Spinal cord (tissue), 10 donors: ENCODE measurements around the gene ZNF524. TPM values are rescaled to one million over a fixed set of nuclear protein-coding genes. Genes with fewer than 3 reads are reported as not detected.

Source experiments
- DNase-seq, 6 donors: peaks; one replicate each; pipeline versions ENCODE4 v3.0.0 to v3.0.0-alpha.2; 2013 to 2015; ENCODE audit warnings: low spot score in 6 of 6, low read depth in 4 of 6
- H3K27ac ChIP-seq: one replicate; pipeline ENCODE4 v1.5.1; 2013; ENCODE audit warnings: low read depth, low read length, control low read depth
- H3K27me3 ChIP-seq: one replicate; pipeline ENCODE4 v1.6.1; 2013; ENCODE audit warnings: low read length; ENCODE audit not compliant: control insufficient read depth, insufficient read depth
- H3K36me3 ChIP-seq: one replicate; pipeline ENCODE4 v1.6.1; 2013; ENCODE audit warnings: low read length; ENCODE audit not compliant: control insufficient read depth, insufficient read depth
- H3K4me1 ChIP-seq: one replicate; pipeline ENCODE4 v1.6.1; 2013; ENCODE audit warnings: low read length; ENCODE audit not compliant: control insufficient read depth, insufficient read depth
- H3K4me3 ChIP-seq: one replicate; pipeline ENCODE4 v1.5.1; 2013; ENCODE audit warnings: low read depth, low read length, control low read depth
- H3K9me3 ChIP-seq: one replicate; pipeline ENCODE4 v1.6.1; 2013; ENCODE audit warnings: low read length; ENCODE audit not compliant: control insufficient read depth, insufficient read depth
- WGBS: methylation state at CpG from one replicate; pipeline ENCODE4 v1.1.5; 2013; ENCODE audit warnings: missing lambda C conversion rate; ENCODE audit not compliant: insufficient coverage; 5-methylcytosine and 5-hydroxymethylcytosine counted together
- polyA plus RNA-seq, 2 donors: library from polyadenylated mRNA; unstranded; fragments of 120-200 nt; gene quantifications; one replicate each; pipeline ENCODE4 v1.2.1, GENCODE V29; 2013; ENCODE audit not compliant: insufficient read length in 2 of 2
- total RNA-seq, 2 donors: library from RNA; depleted of rRNA in 1 of 2; stranded (reverse); fragments of 120-200 nt in 1 of 2; fragments of >200 nt in 1 of 2; gene quantifications; one replicate each; pipeline versions ENCODE4 v1.2.3 to v1.2.4, GENCODE V29; 2013 to 2014
- donor health status: healthy.

The ZNF524 gene
- total and polyA plus RNA-seq, 4 donors, result 5.1 to 13.6 (median 10.4) TPM

DNA sequence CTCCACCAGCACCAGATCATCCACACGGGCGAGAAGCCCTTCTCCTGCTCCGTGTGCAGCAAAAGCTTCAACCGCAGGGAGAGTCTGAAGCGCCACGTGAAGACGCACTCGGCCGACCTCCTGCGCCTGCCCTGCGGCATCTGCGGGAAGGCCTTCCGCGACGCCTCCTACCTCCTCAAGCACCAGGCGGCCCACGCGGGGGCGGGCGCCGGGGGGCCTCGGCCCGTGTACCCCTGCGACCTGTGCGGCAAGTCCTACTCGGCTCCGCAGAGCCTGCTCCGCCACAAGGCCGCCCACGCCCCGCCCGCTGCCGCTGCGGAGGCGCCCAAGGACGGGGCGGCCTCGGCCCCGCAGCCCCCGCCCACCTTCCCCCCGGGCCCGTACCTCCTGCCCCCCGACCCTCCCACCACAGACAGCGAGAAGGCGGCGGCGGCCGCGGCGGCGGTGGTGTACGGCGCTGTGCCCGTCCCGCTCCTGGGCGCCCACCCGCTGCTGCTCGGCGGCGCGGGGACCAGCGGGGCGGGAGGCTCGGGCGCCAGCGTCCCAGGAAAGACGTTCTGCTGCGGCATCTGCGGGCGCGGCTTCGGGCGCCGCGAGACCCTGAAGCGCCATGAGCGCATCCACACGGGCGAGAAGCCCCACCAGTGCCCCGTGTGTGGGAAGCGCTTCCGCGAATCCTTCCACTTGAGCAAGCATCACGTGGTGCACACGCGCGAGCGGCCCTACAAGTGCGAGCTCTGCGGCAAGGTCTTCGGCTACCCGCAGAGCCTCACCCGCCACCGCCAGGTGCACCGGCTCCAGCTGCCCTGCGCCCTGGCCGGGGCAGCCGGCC lies 14.8 kb downstream of the ZNF524 start:
- WGBS, result 98% methylated on average over 83 of the region's 98 CpGs
- Histone ChIP-seq H3K4me1 (no peaks in the 10 kb centered on the region), H3K9me3 (no peaks in the 10 kb centered on the region), H3K4me3 (no peak overlapping the region), H3K36me3 (peaks cover 63% of the 10 kb centered on the region), H3K27ac (no peak overlapping the region), H3K27me3 (no peaks in the 10 kb centered on the region)
- DNase-seq, result no peak

DNA sequence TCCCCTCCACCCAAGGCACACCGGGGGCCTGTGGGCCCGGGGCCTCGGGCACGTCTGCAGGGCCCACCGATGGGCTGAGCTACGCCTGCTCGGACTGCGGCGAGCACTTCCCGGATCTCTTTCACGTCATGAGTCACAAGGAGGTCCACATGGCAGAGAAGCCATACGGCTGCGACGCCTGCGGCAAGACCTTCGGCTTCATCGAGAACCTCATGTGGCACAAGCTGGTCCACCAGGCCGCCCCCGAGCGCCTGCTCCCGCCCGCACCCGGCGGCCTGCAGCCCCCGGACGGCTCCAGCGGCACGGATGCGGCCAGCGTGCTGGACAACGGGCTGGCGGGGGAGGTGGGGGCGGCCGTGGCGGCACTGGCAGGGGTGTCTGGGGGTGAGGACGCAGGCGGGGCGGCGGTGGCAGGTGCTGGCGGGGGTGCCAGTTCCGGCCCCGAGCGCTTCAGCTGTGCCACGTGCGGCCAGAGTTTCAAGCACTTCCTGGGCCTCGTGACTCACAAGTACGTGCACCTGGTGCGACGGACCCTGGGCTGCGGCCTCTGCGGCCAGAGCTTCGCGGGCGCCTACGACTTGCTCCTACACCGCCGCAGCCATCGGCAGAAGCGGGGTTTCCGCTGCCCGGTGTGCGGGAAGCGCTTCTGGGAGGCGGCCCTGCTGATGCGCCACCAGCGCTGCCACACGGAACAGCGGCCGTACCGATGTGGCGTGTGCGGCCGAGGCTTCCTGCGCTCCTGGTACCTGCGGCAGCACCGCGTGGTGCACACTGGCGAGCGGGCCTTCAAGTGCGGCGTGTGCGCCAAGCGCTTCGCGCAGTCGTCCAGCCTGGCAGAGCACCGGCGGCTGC lies 15.7 kb downstream of the ZNF524 start:
- H3K36me3 ChIP-seq, result peaks cover 66% of the 10 kb centered on the region
- 97% methylated on average over 81 of the region's 88 CpGs for whole genome bisulfite sequencing

DNA sequence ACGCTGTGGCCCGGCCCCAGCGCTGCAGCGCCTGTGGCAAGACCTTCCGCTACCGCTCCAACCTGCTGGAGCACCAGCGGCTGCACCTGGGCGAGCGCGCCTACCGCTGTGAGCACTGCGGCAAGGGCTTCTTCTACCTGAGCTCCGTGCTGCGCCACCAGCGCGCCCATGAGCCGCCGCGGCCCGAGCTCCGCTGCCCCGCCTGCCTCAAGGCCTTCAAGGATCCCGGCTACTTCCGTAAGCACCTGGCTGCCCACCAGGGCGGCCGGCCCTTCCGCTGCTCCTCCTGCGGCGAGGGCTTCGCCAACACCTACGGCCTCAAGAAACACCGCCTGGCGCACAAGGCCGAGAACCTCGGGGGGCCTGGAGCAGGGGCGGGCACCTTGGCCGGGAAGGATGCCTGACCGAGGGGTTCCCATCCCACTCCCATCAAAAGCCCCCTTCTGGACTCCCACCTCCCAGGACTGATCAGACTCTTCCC lies 16.3 kb downstream of the ZNF524 start:
- 96% methylated on average over 38 of the region's 38 CpGs for WGBS
- Histone ChIP-seq H3K36me3 (peaks cover 72% of the 10 kb centered on the region), H3K4me1 (no peaks in the 10 kb centered on the region), H3K9me3 (no peaks in the 10 kb centered on the region), H3K27me3 (no peaks in the 10 kb centered on the region), H3K27ac (no peak overlapping the region), H3K4me3 (no peak overlapping the region)
- DNase-seq, result no peak

More for the DNA sequence above, 15.7 kb downstream of the ZNF524 start:
- no peak overlapping the region for H3K4me3 ChIP-seq
- H3K27ac ChIP-seq, result no peak overlapping the region
- no peaks in the 10 kb centered on the region for H3K27me3 ChIP-seq
- no peaks in the 10 kb centered on the region for H3K9me3 ChIP-seq
- no peaks in the 10 kb centered on the region for H3K4me1 ChIP-seq
- DNase-seq, result no peak

DNA sequence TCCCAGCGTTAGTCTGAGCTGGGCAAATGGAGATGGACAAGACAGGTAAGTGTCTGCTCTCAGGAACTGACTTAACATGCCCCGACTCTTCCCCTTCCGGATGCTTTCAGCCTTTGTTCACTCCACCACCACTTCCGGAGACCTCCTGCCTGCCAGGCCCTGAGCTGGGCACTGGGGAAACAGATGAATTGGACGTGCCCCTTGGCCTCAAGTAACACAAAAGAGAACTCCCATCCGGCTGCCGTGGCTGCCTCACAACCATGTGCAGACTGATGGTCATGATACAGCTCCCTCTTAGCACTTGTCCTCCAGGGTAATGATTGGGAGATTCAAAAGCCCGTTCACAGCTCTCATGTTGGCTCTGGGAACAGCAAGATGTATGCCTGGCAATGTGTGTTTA lies 17.3 kb downstream of the ZNF524 start:
- no peak overlapping the region for H3K4me3 ChIP-seq
- no peak for DNase-seq
- H3K4me1 ChIP-seq, result no peaks in the 10 kb centered on the region
- H3K36me3 ChIP-seq, result peaks cover 77% of the 10 kb centered on the region
- H3K9me3 ChIP-seq, result no peaks in the 10 kb centered on the region
- no peak overlapping the region for H3K27ac ChIP-seq
- 77% methylated on average over 7 of the region's 8 CpGs for WGBS
- H3K27me3 ChIP-seq, result no peaks in the 10 kb centered on the region

DNA sequence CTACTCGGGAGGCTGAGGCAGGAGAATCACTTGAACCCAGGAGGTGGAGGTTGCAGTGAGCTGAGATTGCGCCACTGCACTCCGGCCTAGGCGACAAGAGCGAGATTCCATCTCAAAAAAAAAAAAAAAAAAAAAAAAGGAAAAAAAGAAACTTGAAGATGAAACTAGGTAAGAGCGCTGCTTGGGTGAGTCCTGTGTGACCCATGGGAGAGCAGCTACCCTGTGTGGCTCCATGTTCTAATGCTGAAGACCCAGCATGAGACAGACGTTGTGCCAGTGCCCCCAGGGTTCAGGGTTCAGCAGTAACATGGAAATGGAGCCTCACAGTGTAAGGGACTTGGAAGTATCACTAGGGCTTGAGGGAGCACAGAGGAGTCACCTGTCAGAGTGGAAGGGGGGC lies 18.3 kb downstream of the ZNF524 start:
- no peak for DNase-seq
- Histone ChIP-seq H3K4me1 (no peaks in the 10 kb centered on the region), H3K4me3 (no peak overlapping the region), H3K9me3 (no peaks in the 10 kb centered on the region), H3K27me3 (no peaks in the 10 kb centered on the region), H3K27ac (no peak overlapping the region), H3K36me3 (peaks cover 73% of the 10 kb centered on the region)
- 87% methylated on average over 2 of the region's 7 CpGs for WGBS

DNA sequence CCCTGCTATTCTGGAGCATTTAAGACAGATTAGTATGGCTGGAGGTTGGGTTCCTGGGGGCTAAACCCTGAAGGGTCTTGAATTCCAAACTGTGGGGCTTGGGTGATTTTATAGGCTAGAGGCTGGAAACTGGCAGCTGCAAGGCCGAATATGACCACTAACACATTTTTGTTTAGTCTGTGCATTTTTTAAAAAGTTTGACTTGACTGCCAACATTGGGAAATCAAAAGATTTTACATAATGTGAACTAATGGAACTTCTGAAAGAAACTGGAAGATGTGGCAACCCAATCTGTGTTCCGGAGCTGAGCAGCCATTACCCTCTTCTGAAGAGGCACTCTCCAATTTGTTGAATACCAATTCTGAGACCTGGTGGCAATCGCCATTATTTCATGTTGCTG lies 19.2 kb downstream of the ZNF524 start:
- H3K9me3 ChIP-seq, result no peaks in the 10 kb centered on the region
- H3K27ac ChIP-seq, result no peak overlapping the region
- DNase-seq, result no peak
- H3K4me1 ChIP-seq, result no peaks in the 10 kb centered on the region
- WGBS, result 100% methylated on average over 2 of the region's 3 CpGs
- no peaks in the 10 kb centered on the region for H3K27me3 ChIP-seq
- H3K36me3 ChIP-seq, result peaks cover 64% of the 10 kb centered on the region
- H3K4me3 ChIP-seq, result no peak overlapping the region

DNA sequence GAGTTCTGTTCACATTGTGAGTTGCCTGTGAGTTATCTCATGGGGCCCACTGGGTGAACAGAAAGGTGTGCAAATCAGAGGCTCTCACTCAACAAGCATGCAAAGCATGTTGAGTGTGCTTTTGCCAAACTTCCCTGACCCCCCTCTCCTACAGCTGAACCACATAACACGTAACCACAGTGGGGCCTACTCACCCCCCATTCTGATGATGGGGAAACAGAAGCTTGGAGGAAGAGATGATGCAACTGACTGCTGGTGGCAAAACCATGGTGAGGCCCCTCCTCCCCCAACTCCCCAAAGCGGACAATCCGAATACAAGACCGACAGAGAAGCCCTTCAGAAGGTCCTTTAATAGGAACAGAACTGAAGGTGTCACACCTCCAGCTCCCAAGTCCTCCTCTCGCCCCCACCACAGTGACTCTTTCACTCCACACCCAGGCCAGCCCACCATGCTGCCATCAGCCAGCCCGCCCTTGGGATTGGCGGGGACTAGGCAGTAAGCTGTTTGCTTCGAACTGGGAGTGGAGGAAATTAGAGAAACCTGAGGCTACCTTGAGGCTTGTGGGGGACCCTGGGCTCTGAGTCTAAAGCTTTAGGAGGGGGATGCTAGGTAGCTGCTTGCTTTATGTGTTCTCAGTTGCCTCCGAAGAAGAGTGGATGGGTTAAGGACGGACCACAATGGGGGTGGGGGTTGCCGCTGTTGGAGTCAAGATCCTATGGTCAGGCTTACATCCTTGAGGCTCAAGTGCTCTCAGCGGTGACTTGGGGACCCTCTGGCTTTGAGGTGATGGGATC lies 20.5 kb downstream of the ZNF524 start:
- WGBS, result 94% methylated on average over 6 of the region's 12 CpGs
- H3K4me1 ChIP-seq, result peaks cover 5% of the 10 kb centered on the region
- H3K36me3 ChIP-seq, result peaks cover 53% of the 10 kb centered on the region
- no peaks in the 10 kb centered on the region for H3K9me3 ChIP-seq
- H3K27ac ChIP-seq, result no peak overlapping the region
- H3K4me3 ChIP-seq, result no peak overlapping the region
- DNase-seq, result no peak
- no peaks in the 10 kb centered on the region for H3K27me3 ChIP-seq

DNA sequence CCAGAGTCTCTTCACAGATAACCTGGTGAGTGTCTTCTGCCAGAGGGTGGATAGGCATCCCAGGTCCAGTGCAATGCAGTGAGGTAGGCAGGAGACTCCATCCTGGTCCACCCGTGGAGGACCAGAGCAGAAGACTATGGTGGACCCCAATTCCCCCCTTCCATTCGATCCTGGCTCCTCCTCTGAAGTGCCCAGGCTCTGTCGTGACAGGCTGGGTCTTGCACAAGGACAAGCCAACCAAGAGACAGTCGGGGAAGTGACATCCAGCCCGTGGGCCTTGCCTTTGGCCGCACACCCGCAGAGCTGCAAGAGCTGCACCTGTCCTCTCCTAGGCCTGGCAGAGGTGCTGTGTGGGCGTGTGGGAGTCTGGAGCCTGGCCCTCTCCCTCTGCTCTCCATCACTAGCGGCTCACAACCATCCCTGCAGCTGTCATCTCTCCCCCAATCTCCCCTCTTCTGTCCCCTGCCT lies 21.2 kb downstream of the ZNF524 start:
- Histone ChIP-seq H3K4me3 (no peak overlapping the region), H3K27ac (no peak overlapping the region), H3K4me1 (peaks cover 5% of the 10 kb centered on the region), H3K27me3 (no peaks in the 10 kb centered on the region), H3K9me3 (no peaks in the 10 kb centered on the region), H3K36me3 (peaks cover 47% of the 10 kb centered on the region)
- DNase-seq, result no peak
- WGBS, result 95% methylated on average over 9 of the region's 9 CpGs

DNA sequence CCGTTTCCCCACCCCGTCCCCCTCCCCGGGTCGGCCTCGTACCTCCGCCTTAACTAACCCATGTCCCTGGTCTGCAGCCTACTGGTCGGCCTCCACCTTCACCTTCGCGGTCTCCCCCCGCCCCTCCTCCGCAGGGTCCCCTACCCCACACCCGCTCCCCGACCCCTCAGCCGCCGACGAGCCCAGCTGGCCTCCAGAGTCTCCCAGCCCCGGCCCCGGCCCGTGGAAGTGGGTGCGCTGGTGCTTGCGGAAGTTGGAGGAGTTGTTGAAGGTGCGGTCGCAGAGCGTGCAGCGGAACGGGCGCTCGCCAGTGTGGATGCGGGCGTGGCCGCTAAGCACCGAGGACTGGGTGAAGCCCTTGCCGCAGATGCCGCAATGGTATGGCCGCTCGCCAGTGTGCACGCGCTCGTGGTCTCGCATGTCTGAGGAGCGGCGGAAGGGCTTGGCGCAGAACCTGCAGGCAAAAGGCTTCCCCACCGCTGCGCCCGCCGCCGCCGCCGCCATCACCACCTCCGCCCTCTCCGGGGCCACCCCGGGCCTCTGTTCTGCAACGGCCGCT lies 21.7 kb downstream of the ZNF524 start:
- no peak for DNase-seq
- Histone ChIP-seq H3K27ac (no peak overlapping the region), H3K36me3 (peaks cover 41% of the 10 kb centered on the region), H3K4me1 (peaks cover 5% of the 10 kb centered on the region), H3K4me3 (no peak overlapping the region), H3K9me3 (no peaks in the 10 kb centered on the region), H3K27me3 (no peaks in the 10 kb centered on the region)
- WGBS, result 95% methylated on average over 49 of the region's 55 CpGs
